CD1c-positive myeloid dendritic cell (primary cell): Measurements from ENCODE around the gene UNC45B.
"Not testable (repeated sequence)": the region's sequence is repeated elsewhere in the genome, so short reads cannot be mapped to it uniquely, and the experiment has no call there.

Experiments used
- DNase-seq: peaks from one replicate; pipeline ENCODE4 v3.0.0-alpha.2; 2016; ENCODE audit errors: extremely low spot score

The UNC45B gene

DNA sequence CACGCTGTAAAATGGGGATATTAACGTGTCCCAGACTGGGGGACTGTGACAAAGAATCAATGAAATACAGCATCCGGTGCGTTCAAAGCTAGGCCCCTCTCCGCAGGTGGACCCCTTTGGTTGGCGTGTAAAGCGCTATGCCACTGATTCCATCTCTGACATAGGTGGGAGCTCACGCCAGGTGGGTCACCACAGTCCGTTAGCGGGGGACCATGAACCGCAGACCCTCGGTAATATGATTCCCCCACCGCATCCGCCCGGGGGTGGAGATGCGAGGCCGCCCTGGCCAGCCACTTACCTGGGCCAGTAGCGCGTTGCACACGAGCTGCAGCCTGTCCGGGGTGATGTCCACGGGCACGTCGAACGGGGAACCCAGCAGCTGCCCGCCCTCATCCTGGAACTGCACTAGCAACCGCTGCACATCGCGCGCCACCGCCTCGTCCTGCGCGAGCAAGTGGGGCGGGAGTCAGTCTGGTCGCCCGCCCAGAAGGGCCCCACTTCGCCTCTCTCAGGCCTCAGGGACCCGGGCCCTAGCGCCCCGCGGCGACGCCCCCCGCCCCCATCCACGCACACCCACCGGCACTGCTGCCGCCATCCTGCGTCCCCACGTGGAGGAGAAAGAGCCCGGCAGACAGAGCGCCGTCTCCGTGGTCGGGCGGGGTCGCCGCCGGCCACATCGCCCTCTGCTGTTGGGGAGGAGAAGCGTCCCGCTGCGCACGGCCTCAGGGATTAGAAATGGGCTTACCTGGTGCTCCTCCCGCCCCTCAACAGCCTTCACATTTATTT lies 5.7 kb upstream of the UNC45B start, which contains the start of gene NLE1:
NLE1 (minus strand) TSS at position 623 of the 786 bp plus-strand sequence; CDS start at position 595, 28 bp downstream.
- peak; percentile 83 for DNase-seq

DNA sequence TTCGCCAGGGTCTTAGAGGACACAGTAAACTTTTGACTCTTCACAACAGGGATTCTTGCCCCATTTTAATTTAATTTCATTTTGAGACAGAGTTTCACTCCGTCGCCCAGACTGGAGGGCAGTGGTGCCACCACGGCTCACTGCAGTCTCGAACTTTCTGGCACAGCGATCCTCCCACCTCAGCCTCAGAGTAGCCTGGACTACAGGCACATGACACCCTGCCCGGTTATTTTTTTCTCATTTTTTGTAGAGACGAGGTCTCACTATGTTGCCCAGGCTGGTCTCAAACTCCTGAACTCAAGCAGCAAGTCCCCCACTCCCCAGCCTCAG lies 5.2 kb upstream of the UNC45B start:
- no peak for DNase-seq

DNA sequence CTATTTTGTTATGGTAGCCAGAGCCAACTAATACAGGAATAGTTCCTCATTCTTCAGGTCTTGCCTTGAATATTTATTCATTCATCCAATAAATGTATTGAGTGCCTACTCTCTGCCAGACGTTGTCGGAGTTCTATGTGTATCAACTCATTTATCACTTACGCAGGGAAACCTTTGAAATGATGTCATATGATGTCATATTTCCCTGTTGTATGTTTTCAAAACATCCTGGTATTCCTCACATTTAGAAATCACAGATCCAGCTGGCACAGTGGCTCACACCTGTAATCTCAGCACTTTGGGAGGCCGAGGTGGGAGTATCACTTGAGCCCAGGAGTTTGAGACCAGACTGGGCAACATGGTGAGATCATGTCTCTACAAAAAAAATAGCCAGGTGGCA lies 2.8 kb upstream of the UNC45B start:
- DNase-seq: no peak

DNA sequence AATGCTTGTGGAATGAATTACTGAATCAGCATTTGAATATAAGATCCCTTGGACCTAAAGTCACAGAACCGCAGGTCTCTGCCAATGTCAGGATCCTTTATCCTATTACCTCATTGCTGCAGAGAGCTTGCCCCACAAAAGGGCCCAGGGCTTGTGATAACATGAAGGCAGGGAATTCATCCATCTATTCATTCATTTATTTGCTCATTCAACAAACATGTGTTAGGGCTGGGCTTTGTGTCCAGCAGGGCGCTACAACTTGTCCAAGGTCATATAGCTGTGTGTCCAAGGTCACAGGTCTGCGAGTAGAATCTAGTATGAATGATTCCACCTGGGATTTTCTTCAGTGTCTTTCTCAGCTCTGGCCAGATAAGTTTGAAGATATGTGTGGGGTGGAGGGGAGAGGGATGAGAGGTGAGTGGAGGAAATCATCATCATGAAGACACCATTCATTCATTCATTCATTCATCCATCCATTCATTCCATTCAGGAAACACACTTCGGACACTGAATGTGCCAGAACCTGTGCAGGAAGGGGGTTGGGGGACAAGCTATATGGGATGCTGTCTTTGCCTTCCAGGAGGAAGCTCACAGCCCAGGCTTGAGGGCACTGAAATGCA lies 1.3 kb upstream of the UNC45B start:
- DNase-seq: no peak

DNA sequence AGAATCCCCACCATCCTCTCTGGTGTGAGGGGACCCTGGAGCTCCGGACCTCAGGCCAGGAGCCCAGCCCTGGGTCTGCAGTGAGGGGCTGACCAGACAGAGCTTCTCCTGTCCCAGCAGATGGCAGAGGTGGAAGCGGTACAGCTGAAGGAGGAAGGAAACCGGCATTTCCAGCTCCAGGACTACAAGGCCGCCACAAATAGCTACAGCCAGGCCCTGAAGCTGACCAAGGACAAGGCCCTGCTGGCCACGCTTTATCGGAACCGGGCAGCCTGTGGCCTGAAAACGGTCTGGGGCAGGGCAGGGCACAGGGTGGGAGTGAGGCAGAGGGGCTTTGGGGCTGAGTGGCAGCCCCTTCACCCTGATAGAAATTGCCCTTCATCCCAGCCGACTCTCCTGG lies 527 bp downstream of the UNC45B start:
- DNase-seq: no peak

DNA sequence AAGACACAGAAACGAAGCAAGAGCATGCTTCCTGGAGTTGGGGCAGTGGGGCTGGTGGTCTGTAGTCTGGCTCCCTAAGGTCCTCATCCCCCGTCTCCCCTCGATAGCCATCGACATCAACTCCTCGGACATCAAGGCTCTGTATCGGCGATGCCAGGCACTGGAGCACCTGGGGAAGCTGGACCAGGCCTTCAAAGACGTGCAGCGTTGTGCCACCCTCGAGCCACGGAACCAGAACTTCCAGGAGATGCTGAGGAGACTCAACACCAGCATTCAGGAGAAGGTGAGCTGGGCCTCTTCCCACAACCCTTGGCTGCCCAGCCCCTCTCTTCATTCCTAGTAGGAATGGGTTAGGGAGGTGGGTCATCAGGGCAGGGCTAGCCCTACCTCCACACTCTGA lies 2.3 kb downstream of the UNC45B start:
- no peak for DNase-seq

DNA sequence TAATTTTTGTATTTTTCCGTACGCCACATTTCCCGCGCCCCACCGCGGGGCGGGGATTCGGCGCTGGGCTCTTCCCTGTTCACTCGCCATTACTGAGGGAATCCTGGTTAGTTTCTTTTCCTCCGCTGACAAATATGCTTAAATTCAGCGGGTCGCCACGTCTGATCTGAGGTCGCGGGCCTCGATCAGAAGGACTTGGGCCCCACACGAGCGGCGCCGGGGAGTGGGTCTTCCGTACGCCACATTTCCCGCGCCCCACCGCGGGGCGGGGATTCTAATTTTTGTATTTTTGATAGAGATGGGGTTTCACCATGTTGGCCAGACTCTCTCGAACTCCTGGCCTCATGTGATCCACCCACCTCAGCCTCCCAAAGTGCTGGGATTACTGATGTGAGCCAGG lies 3.5 kb downstream of the UNC45B start:
- DNase-seq: not testable (repeated sequence)

DNA sequence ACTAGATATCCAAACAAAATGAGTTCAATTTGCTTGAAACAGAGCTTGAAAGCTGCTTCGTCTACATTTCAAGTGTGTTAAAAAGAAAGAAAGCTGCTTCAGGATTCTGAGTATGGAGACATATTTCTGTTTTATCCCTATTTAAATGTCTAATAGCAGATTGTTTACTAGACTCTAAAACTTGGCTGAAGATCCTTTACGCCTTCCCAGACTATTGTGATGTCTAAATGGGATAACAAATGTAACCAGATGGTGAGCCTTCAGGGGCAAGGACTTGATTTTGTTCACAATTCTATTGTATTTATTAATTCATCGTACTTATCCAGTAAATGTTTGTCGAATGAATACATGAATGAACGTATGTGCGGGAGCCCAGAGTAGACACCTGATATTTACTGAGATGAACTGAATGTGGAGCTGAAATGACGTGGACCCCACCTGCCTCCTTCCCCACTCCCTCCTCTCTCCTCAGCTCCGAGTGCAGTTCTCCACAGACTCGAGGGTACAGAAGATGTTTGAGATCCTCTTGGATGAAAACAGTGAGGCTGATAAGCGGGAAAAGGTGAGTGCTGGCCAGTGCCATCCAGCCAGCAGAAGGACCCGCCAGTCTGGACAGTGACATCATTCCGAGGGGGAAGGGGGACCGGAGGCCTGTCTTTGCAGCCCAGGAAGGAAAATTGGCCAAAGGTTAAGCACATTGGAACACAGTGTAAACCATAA lies 5.0 kb downstream of the UNC45B start:
- no peak for DNase-seq

DNA sequence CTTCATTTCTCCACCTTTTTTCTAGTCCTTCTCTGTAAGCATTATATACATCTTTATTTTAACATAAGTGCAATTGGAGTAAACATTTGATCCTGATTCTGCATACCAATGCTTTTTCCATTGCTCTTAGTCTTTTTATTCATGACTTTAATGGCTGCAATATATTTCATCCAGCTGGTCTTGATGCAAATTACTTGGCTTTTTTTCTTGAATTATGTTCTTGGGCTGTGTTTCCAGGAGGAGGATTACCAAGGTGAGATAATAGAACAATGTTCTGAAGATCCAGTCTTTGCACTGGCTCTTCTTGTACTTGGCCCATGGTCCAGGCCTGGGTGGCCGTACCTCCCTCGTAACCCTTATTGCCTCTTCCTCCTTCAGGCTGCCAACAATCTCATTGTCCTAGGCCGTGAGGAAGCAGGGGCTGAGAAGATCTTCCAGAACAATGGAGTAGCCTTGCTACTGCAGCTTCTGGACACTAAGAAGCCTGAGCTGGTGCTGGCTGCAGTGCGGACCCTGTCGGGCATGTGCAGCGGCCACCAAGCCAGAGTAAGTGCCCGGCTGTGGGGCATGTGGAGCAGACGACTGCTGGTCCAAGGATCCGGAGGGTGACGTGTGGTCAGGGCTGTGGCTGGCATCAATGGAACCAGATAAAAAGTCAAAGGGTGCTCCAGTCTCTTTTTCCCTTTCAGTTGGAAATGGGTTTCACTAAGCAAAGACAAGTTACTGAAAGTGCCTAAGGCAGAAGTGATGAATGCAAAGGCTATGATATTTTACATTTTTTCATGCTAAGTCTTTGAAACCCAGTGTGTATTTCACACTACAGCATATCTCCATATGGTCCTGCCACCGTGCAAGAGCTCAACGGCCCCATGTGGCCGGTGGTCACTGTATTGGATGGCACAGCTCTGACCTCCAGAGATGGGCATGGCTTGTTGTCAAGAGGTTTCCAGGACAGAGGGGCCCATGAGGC lies 6.9 kb downstream of the UNC45B start:
- no peak for DNase-seq

DNA sequence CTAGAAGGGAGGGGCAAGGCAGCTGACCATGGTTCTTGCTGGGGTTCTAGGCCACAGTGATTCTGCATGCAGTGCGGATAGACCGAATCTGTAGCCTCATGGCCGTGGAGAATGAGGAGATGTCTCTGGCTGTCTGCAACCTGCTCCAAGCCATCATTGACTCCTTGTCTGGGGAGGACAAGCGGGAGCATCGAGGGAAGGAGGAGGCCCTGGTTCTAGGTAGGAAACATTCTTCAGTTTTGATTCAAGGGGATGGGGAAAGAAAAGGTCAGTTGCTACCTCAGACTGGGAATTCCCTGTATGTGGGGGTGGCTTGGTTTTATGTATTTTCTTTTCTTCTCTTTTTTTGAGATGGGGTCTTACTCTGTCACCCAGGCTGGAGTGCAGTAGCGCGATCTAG lies 7.6 kb downstream of the UNC45B start:
- no peak for DNase-seq

DNA sequence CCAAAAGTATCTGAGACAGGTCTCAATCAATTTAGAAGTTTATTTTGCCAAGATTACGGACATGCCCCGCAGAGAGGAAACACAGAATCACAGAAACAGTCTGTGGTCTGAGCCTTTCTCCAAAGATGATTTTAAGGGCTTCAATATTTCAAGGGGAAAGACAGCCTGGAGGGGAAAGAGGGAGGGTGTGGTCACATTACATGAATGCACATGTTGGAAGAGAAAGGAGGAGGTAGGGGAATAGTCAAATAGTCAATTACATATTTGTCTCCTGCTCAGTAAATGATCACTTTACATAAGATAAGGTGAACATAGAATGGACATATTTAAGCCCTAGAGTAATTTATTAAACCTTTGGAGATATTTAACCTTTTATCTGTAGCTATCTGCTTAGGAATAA lies 12.3 kb downstream of the UNC45B start:
- DNase-seq: no peak

DNA sequence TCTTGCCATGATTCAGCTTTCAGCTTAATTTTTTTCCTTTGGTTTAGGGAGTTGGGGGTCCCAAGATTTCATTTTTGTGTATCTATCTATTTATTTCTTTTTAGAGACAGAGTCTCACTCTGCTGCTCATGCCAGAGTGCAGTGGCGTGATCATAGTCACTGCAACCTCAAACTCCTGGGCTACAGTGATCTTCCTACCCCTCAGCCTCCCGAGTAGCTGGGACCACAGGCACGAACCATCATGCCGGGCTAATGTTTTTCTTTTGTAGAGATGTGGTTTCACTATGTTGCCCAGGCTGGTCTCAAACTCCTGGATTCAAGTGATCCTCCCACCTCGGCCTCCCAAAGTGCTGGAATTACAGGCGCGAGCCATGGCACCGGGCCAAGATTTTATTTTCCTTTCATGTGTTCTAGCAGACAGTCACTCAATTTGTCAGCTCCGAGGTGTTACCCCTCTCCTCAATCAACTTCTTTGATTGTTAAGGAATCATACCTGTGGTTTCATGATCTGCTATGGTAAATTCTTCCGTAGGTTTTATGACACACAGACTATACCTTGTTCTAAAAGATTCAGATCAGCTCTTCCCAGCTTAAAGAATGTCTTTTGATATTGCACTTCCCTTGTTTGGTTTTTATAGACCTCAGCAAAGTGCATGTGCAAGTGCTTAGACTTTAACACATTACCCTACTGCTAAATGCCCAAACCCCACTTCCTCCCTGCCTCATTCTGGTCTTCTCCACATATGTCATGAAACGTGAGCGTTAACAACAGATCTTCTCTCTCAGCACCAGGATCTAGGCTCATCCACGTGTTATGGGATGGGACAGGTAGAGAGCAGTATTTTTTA lies 13.0 kb downstream of the UNC45B start:
- DNase-seq: no peak

DNA sequence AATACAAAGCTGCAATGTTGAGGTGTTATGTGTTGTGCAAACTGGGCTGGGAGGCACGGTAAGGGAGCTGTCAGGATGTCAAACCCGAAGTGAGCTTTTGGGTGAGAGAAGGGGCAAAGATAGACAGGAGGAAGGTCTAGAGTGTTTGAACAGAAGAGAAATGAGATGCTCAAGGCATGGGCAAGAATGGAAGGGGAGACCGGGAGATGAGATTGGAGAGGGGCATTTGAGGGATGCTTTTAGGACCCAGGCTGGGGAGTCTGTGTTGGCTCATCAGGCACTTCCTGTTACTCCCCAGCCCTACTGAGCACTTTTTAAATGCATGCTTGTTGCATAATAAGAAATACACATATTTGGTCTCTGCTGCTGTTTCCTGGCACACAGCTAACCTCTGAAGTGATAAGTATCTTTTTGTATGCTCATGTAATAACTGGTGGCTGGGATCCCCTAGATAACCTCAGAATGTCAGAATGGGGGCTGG lies 13.7 kb downstream of the UNC45B start:
- DNase-seq: peak; percentile 31

DNA sequence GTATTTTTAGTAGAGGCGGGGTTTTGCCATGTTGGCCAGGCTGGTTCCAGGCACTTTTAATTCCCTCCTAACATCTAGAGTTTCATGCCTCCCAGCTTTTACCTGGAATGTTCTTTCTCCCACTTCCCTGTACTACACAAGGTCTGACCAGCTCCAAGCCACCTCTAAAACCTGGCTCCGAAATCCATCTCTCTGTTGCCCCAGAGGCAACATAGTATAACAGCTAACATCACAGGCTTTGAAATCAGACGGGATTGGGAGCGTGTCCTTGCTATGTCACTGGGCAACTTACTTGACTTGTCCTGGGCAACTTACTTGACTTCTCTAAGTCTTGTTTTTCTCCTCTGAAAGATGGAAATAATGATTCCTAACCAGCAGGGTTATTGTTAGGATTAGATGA lies 15.1 kb downstream of the UNC45B start:
- no peak for DNase-seq

DNA sequence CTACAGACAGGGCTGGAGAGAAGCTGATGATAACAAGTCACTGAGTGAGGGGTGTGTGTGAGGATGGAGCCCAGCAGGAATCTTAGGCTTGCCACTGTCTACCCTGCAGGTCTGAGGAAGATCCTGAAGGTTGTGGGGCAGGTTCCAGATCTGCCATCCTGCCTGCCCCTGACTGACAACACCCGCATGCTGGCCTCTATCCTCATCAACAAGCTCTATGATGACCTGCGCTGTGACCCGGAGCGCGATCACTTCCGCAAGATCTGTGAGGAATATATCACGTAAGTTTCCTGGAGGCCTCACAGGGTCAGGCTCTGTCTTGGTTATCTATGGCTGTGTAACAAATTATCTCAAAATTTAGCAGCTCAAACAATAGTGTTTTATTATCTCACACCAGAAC lies 16.3 kb downstream of the UNC45B start:
- no peak for DNase-seq

DNA sequence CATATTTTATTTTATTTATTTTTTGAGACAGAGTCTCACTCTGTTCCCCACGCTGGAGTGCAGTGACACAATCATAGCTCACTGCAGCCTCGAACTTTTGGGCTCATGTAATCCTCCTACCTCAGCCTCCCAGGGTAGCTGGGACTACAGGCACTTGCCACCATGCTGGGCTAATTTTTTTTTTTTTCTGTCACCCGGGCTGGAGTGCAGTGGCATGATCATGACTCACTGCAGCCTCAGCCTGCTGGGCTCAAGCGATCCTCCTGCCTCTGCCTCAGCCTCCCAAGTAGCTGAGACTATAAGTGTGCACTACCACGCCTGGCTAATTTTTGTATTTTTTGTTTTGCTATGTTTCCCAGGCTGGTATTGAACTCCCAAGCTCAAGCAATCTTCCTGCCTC lies 17.1 kb downstream of the UNC45B start:
- DNase-seq: no peak

DNA sequence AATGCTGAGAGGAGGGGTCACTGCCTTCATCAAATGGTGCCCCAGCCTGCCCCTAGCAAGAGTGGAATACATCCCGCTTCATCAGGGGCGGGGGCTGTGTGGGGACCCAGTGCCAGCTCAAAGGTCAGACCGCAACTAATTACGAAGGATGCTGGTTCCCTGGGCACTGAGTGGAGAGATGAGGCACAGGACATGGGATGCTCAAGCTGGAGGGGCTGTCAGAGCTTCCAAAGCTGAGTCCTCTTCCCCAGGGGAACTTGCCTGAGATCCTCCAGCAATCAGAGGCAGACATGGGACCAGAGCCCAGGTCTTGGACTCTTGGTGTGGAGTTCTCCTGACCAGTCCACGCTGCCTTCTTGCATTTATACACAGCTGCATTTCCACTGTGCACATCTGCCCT lies 18.9 kb downstream of the UNC45B start:
- DNase-seq: no peak

DNA sequence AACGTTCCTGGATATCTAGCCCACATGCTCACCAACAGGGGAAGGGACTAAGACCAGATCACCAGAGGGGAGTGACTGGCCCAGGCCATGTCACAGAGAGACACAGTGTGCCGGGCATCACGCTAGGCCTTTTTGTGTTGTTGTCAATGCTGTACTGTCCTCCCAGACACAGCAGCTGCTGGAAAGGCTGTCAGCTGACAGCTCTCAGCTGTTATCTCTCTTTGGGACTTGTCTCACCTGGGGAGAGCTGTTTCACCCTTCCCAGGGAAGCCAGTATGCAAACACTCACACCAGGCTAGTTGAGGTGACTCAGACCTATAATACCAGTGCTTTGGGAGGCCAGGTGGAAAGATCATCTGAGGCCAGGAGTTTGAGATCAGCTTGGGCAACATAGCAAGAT lies 19.4 kb downstream of the UNC45B start:
- DNase-seq: no peak

DNA sequence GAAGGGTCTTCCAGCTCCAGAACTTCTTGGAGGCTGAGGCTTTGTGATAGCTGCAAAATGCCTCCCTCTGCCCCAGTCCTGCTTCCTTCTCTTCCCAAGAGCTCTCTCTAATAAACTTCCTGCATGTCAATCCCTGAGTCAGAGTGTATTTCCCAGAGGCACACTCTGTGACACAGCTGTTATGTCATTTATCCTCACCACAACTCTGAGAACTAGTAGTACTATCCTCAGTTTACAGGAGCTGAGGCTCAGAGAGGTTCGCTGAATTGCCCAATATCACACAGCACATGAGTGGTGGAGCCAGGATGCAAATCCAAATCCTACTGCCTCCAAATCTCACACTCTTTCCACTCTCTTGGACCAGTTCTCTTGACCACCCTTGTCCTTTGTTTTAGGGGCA lies 20.0 kb downstream of the UNC45B start:
- DNase-seq: no peak

DNA sequence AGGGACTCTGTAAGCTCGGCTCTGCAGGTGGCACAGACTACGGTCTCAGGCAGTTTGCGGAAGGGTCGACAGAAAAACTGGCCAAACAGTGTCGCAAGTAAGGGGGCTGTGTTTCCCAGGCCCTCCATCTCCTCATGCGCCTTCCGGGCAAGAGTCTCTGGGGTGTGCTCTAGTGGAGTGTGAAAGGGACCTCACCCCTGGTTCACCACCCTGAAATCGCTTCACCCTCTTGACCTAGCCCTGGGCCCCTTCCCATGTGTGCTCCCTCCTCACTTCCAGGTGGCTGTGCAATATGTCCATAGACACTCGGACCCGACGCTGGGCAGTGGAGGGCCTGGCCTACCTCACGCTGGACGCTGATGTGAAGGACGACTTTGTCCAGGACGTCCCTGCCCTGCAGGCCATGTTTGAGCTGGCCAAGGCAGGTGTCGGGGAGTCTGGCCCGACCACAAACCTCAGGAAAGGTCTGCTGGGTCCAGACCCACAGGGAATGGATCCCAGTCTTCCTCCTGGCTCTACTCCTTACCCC lies 22.3 kb downstream of the UNC45B start:
- DNase-seq: no peak
